Stomach (tissue), 4 donors: ENCODE results near the gene REEP6.
A peak's percentile ranks its signal among the peaks of the same experiment; 100 is the strongest.

Experiments
- CTCF ChIP-seq, 7 experiments: fragments of 450-650 bp in 4 of 7; fragments of 200-600 bp in 3 of 7; sonication (generic) in 3 of 7; IDR thresholded peaks; one replicate each; pipeline ENCODE4 v1.5.1; 2016 to 2019; ENCODE audit warnings: antibody characterized with exemption in 7 of 7, control low read depth in 2 of 7, mild to moderate bottlenecking in 1 of 7
- POLR2A ChIP-seq, 4 donors: fragments of 450-650 bp; IDR thresholded peaks; one replicate each; pipeline ENCODE4 v1.6.1; 2016; ENCODE audit warnings: antibody characterized with exemption in 4 of 4, control low read depth in 2 of 4, mild to moderate bottlenecking in 1 of 4, moderate library complexity in 1 of 4
- POLR2AphosphoS5 ChIP-seq, 3 donors: sonication (generic); formaldehyde crosslinking; IDR thresholded peaks; one replicate each; pipeline ENCODE4 v1.6.1; 2016; ENCODE audit warnings: antibody characterized with exemption in 3 of 3

GRCh38 chr19:1507763-1508506, 17.0 kb downstream of the REEP6 start:
- no peak for TF ChIP-seq POLR2A (IDR thresholded peaks at IDR 0.05)
- TF ChIP-seq CTCF (IDR thresholded peaks at IDR 0.05) = no peak
- TF ChIP-seq POLR2AphosphoS5 (IDR thresholded peaks at IDR 0.05) = peak in 1 of 3 donors; percentile 40
